ENCODE measurements around the gene PDSS2. TPM values are rescaled to one million over a fixed set of nuclear protein-coding genes. Genes with fewer than 3 reads are reported as not detected.
A peak's percentile ranks its signal among the peaks of the same experiment; 100 is the strongest.

PDSS2 gene
- polyA plus RNA-seq, 1 experiment, result 11.6 TPM

GRCh38 chr6:107154801-107155160 is 304.6 kb downstream of the PDSS2 start:
- DNase-seq (ENCODE audit: low read depth), result no peak
- Histone ChIP-seq H3K4me3 (ENCODE audit: low read depth, low read length) (no peak overlapping the region), H3K27me3 (ENCODE audit: control insufficient read depth, insufficient read depth, low read length) (no peaks in the 10 kb centered on the region), H3K36me3 (ENCODE audit: control insufficient read depth, insufficient read depth, low read length) (no peaks in the 10 kb centered on the region)
- no peak for TF ChIP-seq CTCF (IDR thresholded peaks at IDR 0.05; ENCODE audit: insufficient read depth, low read depth, low read length)
- ChIA-PET CTCF (no interaction called here), POLR2A (no interaction called here)

- no peak for DNase-seq (ENCODE audit: low read depth)
- H3K4me3 ChIP-seq (ENCODE audit: low read depth, low read length), result no peak overlapping the region
- H3K36me3 ChIP-seq (ENCODE audit: control insufficient read depth, insufficient read depth, low read length), result no peaks in the 10 kb centered on the region
- no peaks in the 10 kb centered on the region for H3K27me3 ChIP-seq (ENCODE audit: control insufficient read depth, insufficient read depth, low read length)
- POLR2A ChIA-PET, result no interaction called here
- TF ChIP-seq CTCF (IDR thresholded peaks at IDR 0.05; ENCODE audit: insufficient read depth, low read depth, low read length), result no peak
- CTCF ChIA-PET, result no interaction called here
These were observed 305.1 kb downstream of the PDSS2 start for GRCh38 chr6:107154131-107154800.

GRCh38 chr6:107152638-107153430 is 306.5 kb downstream of the PDSS2 start:
- no peak for TF ChIP-seq CTCF (IDR thresholded peaks at IDR 0.05; ENCODE audit: insufficient read depth, low read depth, low read length)
- ChIA-PET CTCF (no interaction called here), POLR2A (no interaction called here)
- peak; percentile 4 for DNase-seq (ENCODE audit: low read depth)
- no peak overlapping the region for H3K4me3 ChIP-seq (ENCODE audit: low read depth, low read length)
- no peaks in the 10 kb centered on the region for H3K36me3 ChIP-seq (ENCODE audit: control insufficient read depth, insufficient read depth, low read length)
- no peaks in the 10 kb centered on the region for H3K27me3 ChIP-seq (ENCODE audit: control insufficient read depth, insufficient read depth, low read length)

GRCh38 chr6:107144666-107145065 is 314.7 kb downstream of the PDSS2 start:
- ChIA-PET CTCF (no interaction called here), POLR2A (no interaction called here)
- no peak for TF ChIP-seq CTCF (IDR thresholded peaks at IDR 0.05; ENCODE audit: insufficient read depth, low read depth, low read length)
- no peak for DNase-seq (ENCODE audit: low read depth)
- Histone ChIP-seq H3K36me3 (ENCODE audit: control insufficient read depth, insufficient read depth, low read length) (no peaks in the 10 kb centered on the region), H3K27me3 (ENCODE audit: control insufficient read depth, insufficient read depth, low read length) (no peaks in the 10 kb centered on the region), H3K4me3 (ENCODE audit: low read depth, low read length) (no peak overlapping the region)

GRCh38 chr6:107144014-107144413 is 315.4 kb downstream of the PDSS2 start:
- no peaks in the 10 kb centered on the region for H3K27me3 ChIP-seq (ENCODE audit: control insufficient read depth, insufficient read depth, low read length)
- no peak for TF ChIP-seq CTCF (IDR thresholded peaks at IDR 0.05; ENCODE audit: insufficient read depth, low read depth, low read length)
- CTCF ChIA-PET, result no interaction called here
- POLR2A ChIA-PET, result no interaction called here
- no peak for DNase-seq (ENCODE audit: low read depth)
- H3K4me3 ChIP-seq (ENCODE audit: low read depth, low read length), result no peak overlapping the region
- no peaks in the 10 kb centered on the region for H3K36me3 ChIP-seq (ENCODE audit: control insufficient read depth, insufficient read depth, low read length)

Data from BJ (cell line).